Esophagus muscularis mucosa (tissue), 4 donors: ENCODE results near the gene SLC5A3.

ENCODE experiments used
- EP300 ChIP-seq: sonication (generic); formaldehyde crosslinking; IDR thresholded peaks from one replicate; pipeline ENCODE4 v1.6.1; 2017; ENCODE audit warnings: antibody characterized with exemption
- POLR2A ChIP-seq: fragments of 450-650 bp; IDR thresholded peaks from one replicate; pipeline ENCODE4 v1.6.1; 2017; ENCODE audit warnings: antibody characterized with exemption, moderate library complexity, mild to moderate bottlenecking, low read depth
- POLR2AphosphoS5 ChIP-seq, 2 donors: sonication (generic); formaldehyde crosslinking; IDR thresholded peaks; one replicate each; pipeline ENCODE4 v1.6.1; 2017; ENCODE audit warnings: antibody characterized with exemption in 2 of 2
- TF ChIP-seq, protein P1 (sequence below), 3 experiments: fragments of 200-600 bp in 2 of 3; fragments of 450-650 bp in 1 of 3; sonication (generic) in 2 of 3; IDR thresholded peaks; one replicate each; pipeline ENCODE4 v1.5.1; 2017 to 2019; ENCODE audit warnings: antibody characterized with exemption in 3 of 3, mild to moderate bottlenecking in 2 of 3, moderate library complexity in 1 of 3

DNA sequence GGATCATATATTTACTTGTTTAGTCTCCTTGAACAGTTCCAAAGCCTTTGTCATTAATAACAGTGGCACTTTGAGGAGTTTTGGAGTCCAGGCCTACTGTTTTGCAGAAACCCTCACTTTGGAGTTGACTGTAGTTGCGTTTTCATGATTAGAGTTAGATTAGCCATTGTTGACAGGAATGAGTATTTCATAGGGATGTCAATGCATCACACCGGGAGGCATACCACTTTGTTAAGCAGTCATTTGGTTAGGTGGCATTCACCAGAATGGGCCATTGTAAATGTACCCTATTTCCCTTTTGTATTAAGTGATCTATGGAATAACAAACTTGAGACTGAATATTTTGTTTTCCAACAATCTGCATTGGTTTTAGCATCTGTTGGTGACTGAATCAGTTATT lies 11.8 kb downstream of the SLC5A3 start:
- TF ChIP-seq, protein P1, sequence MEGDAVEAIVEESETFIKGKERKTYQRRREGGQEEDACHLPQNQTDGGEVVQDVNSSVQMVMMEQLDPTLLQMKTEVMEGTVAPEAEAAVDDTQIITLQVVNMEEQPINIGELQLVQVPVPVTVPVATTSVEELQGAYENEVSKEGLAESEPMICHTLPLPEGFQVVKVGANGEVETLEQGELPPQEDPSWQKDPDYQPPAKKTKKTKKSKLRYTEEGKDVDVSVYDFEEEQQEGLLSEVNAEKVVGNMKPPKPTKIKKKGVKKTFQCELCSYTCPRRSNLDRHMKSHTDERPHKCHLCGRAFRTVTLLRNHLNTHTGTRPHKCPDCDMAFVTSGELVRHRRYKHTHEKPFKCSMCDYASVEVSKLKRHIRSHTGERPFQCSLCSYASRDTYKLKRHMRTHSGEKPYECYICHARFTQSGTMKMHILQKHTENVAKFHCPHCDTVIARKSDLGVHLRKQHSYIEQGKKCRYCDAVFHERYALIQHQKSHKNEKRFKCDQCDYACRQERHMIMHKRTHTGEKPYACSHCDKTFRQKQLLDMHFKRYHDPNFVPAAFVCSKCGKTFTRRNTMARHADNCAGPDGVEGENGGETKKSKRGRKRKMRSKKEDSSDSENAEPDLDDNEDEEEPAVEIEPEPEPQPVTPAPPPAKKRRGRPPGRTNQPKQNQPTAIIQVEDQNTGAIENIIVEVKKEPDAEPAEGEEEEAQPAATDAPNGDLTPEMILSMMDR (IDR thresholded peaks at IDR 0.05) = no peak
- TF ChIP-seq POLR2A (no peak), EP300 (no peak), POLR2AphosphoS5 (IDR thresholded peaks at IDR 0.05) (no peak)
